Peyer's patch (tissue), 4 donors: ENCODE measurements around the gene NPC2. TPM values are rescaled to one million over a fixed set of nuclear protein-coding genes. Genes with fewer than 3 reads are reported as not detected.

Experiments
- DNase-seq, 3 donors: peaks; one replicate each; pipeline ENCODE4 v3.0.0-alpha.2; 2017 to 2019
- H3K27ac ChIP-seq, 4 donors: fragments of 200-600 bp; sonication (generic); one replicate each; pipeline ENCODE4 v1.5.1; 2016 to 2019
- H3K27me3 ChIP-seq, 2 donors: fragments of 200-600 bp; sonication (generic); one replicate each; pipeline ENCODE4 v1.5.1; 2019
- H3K36me3 ChIP-seq, 3 donors: fragments of 200-600 bp; sonication (generic); one replicate each; pipeline ENCODE4 v1.5.1; 2016 to 2019
- H3K4me1 ChIP-seq, 4 donors: fragments of 200-600 bp; sonication (generic); one replicate each; pipeline ENCODE4 v1.5.1; 2016 to 2019
- H3K4me3 ChIP-seq, 4 donors: fragments of 200-600 bp; sonication (generic); 1 replicate in 3 of 4; 2 replicates in 1 of 4; pipeline ENCODE4 v1.5.1; 2016 to 2019; ENCODE audit warnings: mild to moderate bottlenecking in 1 of 4
- H3K9me3 ChIP-seq, 4 donors: fragments of 200-600 bp; sonication (generic); one replicate each; pipeline ENCODE4 v1.5.1; 2016 to 2019; ENCODE audit warnings: mild to moderate bottlenecking in 1 of 4
- CTCF ChIP-seq, 6 experiments: fragments of 450-650 bp in 4 of 6; fragments of 200-600 bp in 2 of 6; sonication (generic) in 1 of 6; IDR thresholded peaks; one replicate each; pipeline ENCODE4 v1.5.1; 2017 to 2019; ENCODE audit warnings: antibody characterized with exemption in 6 of 6, mild to moderate bottlenecking in 3 of 6, moderate library complexity in 1 of 6
- POLR2A ChIP-seq, 2 donors: fragments of 450-650 bp; IDR thresholded peaks; one replicate each; pipeline ENCODE4 v1.5.1; 2017; ENCODE audit warnings: antibody characterized with exemption in 2 of 2, mild to moderate bottlenecking in 2 of 2, moderate library complexity in 2 of 2
- total RNA-seq, 4 donors: library from RNA; depleted of rRNA; stranded (reverse); fragments of >200 nt; gene quantifications; one replicate each; pipeline ENCODE4 v1.1.0, GENCODE V29; 2016

The NPC2 gene
- 100 to 1,000 TPM; 102 to 208 (median 161) TPM for total RNA-seq

GRCh38 chr14:74492776-74493342 lies at the start of gene NPC2:
TSS of gene NPC2 (minus strand) at chr14:74493305. CDS start at chr14:74493274, 31 bp downstream.
- Histone ChIP-seq H3K36me3 (no peaks in the 10 kb centered on the region), H3K4me3 (peak within 1 kb of the TSS; percentile 91 to 96 (median 94)), H3K27ac (peak within 1 kb of the TSS; percentile 91 to 95 (median 93)), H3K27me3 (no peaks in the 10 kb centered on the region), H3K9me3 (no peaks in the 10 kb centered on the region), H3K4me1 (peaks cover 0 to 34% (median 0%) of the 10 kb centered on the region in 4 donors)
- no peak for DNase-seq
- TF ChIP-seq POLR2A (IDR thresholded peaks at IDR 0.05), result peak; percentile 63 to 74
- no peak for TF ChIP-seq CTCF (IDR thresholded peaks at IDR 0.05)

- Histone ChIP-seq H3K36me3 (no peaks in the 10 kb centered on the region), H3K27me3 (no peaks in the 10 kb centered on the region), H3K4me1 (no peaks in the 10 kb centered on the region), H3K4me3 (no peak overlapping the region), H3K27ac (no peak overlapping the region), H3K9me3 (no peaks in the 10 kb centered on the region)
- TF ChIP-seq CTCF (IDR thresholded peaks at IDR 0.05), result no peak
- TF ChIP-seq POLR2A (IDR thresholded peaks at IDR 0.05), result no peak
- DNase-seq, result no peak
Measured at GRCh38 chr14:74542056-74542685, 49.1 kb upstream of the NPC2 start.

- Histone ChIP-seq H3K9me3 (no peaks in the 10 kb centered on the region), H3K27me3 (no peaks in the 10 kb centered on the region), H3K27ac (no peak overlapping the region), H3K4me3 (no peak overlapping the region), H3K4me1 (no peaks in the 10 kb centered on the region), H3K36me3 (no peaks in the 10 kb centered on the region)
- no peak for DNase-seq
- TF ChIP-seq CTCF (IDR thresholded peaks at IDR 0.05) (no peak), POLR2A (IDR thresholded peaks at IDR 0.05) (no peak)
Measured at GRCh38 chr14:74541225-74541624, 48.1 kb upstream of the NPC2 start.

- H3K36me3 ChIP-seq, result no peaks in the 10 kb centered on the region
Measured at GRCh38 chr14:74539503-74539902, 46.4 kb upstream of the NPC2 start.

More at GRCh38 chr14:74539503-74539902, 46.4 kb upstream of the NPC2 start:
- Histone ChIP-seq H3K27ac (no peak overlapping the region), H3K4me1 (no peaks in the 10 kb centered on the region), H3K27me3 (no peaks in the 10 kb centered on the region), H3K4me3 (no peak overlapping the region), H3K9me3 (no peaks in the 10 kb centered on the region)
- TF ChIP-seq CTCF (IDR thresholded peaks at IDR 0.05) (no peak), POLR2A (IDR thresholded peaks at IDR 0.05) (no peak)
- peak in 1 of 3 donors; percentile 15 for DNase-seq
